ENCODE data around the gene KLHL25. TPM values are rescaled to one million over a fixed set of nuclear protein-coding genes. Genes with fewer than 3 reads are reported as not detected.
"Not testable (repeated sequence)": the region's sequence is repeated elsewhere in the genome, so short reads cannot be mapped to it uniquely, and the experiment has no call there.

KLHL25 gene
- polyA plus RNA-seq, 1 experiment = 4.5 TPM

- DNase-seq (ENCODE audit: low read depth) = no peak
Observed at GRCh38 chr15:85831415-85832113, 36.8 kb upstream of the KLHL25 start.

DNA sequence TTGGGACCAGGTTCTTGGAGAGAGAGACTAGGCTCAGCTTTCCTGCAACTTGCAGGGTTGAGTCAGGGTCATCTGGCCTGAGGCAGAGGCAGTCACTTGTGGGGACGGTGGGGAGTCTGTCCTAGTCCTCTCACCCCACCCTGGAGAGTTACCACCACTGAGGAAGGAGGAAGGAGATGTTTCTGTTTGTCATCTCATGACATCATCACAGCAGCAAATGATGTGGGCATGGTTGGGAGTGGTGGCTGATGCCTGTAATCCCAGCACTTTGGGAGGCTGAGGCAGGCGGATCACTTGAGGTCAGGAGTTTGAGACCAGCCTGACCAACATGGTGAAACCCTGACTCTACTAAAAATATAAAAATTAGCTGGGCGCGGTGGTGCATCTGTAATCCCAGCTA is 35.0 kb upstream of the KLHL25 start:
- CTCF ChIA-PET = interaction anchor here (1.1 to 4.6 kb wide), 4 partner anchors 10 to 101 kb away, joined by 3 to 26 read pairs (median 6); no protein-coding TSS in a partner anchor
- DNase-seq (ENCODE audit: low read depth); H3K36me3 ChIP-seq (ENCODE audit: control insufficient read depth, insufficient read depth, low read length); POLR2A ChIA-PET; H3K4me3 ChIP-seq (ENCODE audit: low read depth, low read length); H3K27me3 ChIP-seq (ENCODE audit: control insufficient read depth, insufficient read depth, low read length): not testable (repeated sequence)

More at GRCh38 chr15:85831415-85832113, 36.8 kb upstream of the KLHL25 start:
- CTCF ChIA-PET = interaction anchor here (0.6 to 4.6 kb wide), 16 partner anchors 9 to 429 kb away, joined by 3 to 26 read pairs (median 4); no protein-coding TSS in a partner anchor
- peak; percentile 84 for TF ChIP-seq CTCF (IDR thresholded peaks at IDR 0.05; ENCODE audit: insufficient read depth, low read depth, low read length)
- POLR2A ChIA-PET = no interaction called here
- Histone ChIP-seq H3K36me3 (ENCODE audit: control insufficient read depth, insufficient read depth, low read length) (no peaks in the 10 kb centered on the region), H3K4me3 (ENCODE audit: low read depth, low read length) (no peak overlapping the region), H3K27me3 (ENCODE audit: control insufficient read depth, insufficient read depth, low read length) (peaks cover 4% of the 10 kb centered on the region; the same call in 1 of the 2 replicates)

DNA sequence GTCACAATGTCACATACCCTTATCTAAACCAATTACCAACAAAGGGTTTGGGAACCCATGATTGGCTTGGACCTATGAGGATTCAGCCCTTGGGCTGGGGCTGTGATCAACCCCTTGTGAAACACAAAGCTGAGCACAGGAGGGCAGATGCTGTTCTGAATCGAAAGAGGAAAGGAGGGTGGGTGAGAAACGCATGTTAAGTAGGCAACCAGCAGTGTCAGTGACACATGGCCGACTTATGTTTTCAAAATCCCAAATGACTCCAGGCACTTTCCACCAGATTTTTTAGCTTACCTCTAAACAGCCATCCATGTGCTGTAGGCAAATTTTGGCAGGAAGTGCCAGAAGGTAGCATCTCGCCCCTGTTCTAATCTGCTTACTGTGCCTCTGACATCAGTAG is 34.1 kb upstream of the KLHL25 start:
- Histone ChIP-seq H3K4me3 (ENCODE audit: low read depth, low read length) (no peak overlapping the region), H3K27me3 (ENCODE audit: control insufficient read depth, insufficient read depth, low read length) (peaks cover 4% of the 10 kb centered on the region; the same call in 1 of the 2 replicates), H3K36me3 (ENCODE audit: control insufficient read depth, insufficient read depth, low read length) (no peaks in the 10 kb centered on the region)
- ChIA-PET POLR2A (no interaction called here), CTCF (interaction anchor here (0.7 to 1.4 kb wide), 5 partner anchors 9 to 532 kb away, joined by 3 to 4 read pairs (median 3); no protein-coding TSS in a partner anchor)
- no peak for TF ChIP-seq CTCF (IDR thresholded peaks at IDR 0.05; ENCODE audit: insufficient read depth, low read depth, low read length)
- DNase-seq (ENCODE audit: low read depth) = no peak

DNA sequence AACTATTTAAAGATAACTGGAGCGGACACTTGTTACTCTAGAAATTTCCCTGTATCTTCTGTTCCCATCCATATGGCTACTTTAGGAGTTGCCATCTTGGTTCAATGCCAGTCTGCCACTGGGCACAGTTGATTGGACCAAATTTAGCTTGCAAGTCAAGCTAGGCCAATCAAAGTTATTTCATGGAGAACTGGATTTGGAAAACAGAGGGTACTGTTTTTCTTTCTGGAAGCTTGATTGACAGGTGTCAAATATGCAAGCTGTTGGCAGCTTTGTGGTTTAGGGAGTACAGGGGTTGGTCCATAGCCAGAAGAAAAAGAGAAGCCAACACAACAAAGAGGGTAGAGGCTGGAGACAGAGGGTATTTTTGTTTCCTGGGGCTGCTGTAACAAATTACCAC is 33.4 kb upstream of the KLHL25 start:
- H3K4me3 ChIP-seq (ENCODE audit: low read depth, low read length) = no peak overlapping the region
- no peaks in the 10 kb centered on the region for H3K36me3 ChIP-seq (ENCODE audit: control insufficient read depth, insufficient read depth, low read length)
- ChIA-PET CTCF (interaction anchor here (0.7 to 0.9 kb wide), 4 partner anchors 10 to 532 kb away, joined by 3 to 5 read pairs (median 3); no protein-coding TSS in a partner anchor), POLR2A (no interaction called here)
- no peak for DNase-seq (ENCODE audit: low read depth)
- no peak for TF ChIP-seq CTCF (IDR thresholded peaks at IDR 0.05; ENCODE audit: insufficient read depth, low read depth, low read length)
- H3K27me3 ChIP-seq (ENCODE audit: control insufficient read depth, insufficient read depth, low read length) = peaks cover 4% of the 10 kb centered on the region; the same call in 1 of the 2 replicates

- no peak for DNase-seq (ENCODE audit: low read depth)
- no peak overlapping the region for H3K4me3 ChIP-seq (ENCODE audit: low read depth, low read length)
- ChIA-PET CTCF (interaction anchor here (0.9 kb wide), 1 partner anchor 13 kb away, joined by 5 read pairs; no protein-coding TSS in a partner anchor), POLR2A (no interaction called here)
- no peak for TF ChIP-seq CTCF (IDR thresholded peaks at IDR 0.05; ENCODE audit: insufficient read depth, low read depth, low read length)
- no peaks in the 10 kb centered on the region for H3K36me3 ChIP-seq (ENCODE audit: control insufficient read depth, insufficient read depth, low read length)
- H3K27me3 ChIP-seq (ENCODE audit: control insufficient read depth, insufficient read depth, low read length) = no peaks in the 10 kb centered on the region; the same call in 1 of the 2 replicates
Observed at GRCh38 chr15:85826756-85827515, 32.2 kb upstream of the KLHL25 start.
